HUDEP-2 (cell line): Measurements from ENCODE around the gene SLC19A1.

Experiments
- DNase-seq, 76 experiments: peaks; one replicate each; lab custom pipeline; 2025; ENCODE audit not compliant: unreplicated experiment in 76 of 76; lab: John Stamatoyannopoulos, UW

Gene SLC19A1

DNA sequence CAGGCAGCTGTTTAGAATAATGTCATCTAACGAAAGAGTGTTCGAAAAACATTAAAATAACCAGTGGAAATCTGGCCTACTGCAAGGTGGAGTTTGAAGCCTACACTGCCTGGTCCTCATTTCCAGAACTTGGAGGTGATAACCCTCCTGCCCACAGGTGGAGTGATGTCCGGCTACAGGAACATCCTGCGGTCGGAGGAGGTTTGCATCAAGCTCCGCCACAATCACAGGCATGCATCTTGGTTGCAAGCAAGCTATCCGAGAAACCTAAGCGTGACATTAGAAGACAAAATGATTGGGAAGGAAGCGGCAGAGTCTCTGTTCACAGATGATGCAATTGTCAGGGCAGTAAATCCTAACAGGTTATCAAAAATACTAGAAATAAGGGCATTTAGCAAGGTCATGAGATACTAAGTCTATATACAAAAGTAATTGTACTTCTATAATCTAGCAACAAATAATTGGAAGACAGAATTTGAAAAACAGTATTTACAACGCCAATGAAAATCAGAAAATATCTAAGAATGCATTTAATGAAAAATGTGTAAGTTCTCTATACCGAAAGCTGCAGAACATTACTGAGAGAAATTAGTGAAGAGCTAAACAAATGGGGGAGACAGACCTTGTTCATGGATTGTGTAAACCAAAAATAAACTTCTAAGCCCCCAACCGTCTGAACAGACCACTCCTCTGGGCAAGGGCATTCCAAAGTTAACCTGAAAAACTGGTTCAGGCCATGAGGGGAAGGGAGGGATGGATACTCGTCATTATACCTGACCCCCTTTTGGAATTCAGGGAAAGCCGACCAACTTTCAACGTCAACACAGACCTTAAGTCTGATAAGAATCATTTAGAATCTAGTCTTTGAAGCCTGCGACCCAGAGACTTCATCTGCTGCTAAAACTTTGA is 4.7 kb upstream of the SLC19A1 start:
- DNase-seq, result no peak

DNA sequence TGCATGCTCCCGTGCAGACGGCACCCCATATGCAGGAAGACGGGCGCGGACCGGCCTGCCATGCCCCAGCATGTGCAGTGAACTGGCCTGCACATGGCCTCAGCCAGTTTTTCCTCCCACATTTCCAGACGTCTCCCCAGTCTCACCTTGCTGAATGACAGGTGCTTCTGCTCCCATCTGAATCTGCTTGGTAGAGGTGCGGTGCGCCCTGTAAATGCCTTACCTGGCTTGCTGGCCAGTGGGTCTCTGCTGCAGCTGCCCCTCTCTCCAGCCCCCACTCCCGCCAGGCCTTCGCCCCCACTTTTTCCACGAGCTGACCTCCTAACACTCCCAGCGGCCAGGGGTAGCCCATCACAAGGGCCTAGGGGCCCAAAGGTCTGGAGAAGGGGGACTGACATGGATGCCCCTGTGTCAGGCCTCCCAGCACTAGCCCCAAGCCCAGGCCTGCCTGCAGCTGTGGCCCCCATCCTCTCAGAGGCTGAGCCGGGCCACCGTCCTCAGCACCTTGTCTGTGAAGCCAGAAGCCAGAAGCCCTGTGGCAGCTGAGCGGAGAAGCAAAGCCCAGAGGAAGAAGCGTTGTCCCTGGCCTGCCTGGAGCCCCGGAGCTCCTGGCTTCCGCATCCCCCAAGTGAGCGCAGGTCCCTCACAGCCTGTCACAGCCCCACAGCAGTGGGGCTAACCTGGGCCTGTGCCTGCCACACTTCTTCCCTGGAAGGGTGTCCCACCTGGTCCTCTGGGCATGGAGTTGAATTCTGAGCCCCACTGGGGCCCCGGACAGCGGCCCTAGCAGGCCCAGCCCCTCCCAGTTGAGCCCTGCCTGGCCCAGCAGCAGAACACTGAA is 3.7 kb upstream of the SLC19A1 start:
- DNase-seq, result no peak

DNA sequence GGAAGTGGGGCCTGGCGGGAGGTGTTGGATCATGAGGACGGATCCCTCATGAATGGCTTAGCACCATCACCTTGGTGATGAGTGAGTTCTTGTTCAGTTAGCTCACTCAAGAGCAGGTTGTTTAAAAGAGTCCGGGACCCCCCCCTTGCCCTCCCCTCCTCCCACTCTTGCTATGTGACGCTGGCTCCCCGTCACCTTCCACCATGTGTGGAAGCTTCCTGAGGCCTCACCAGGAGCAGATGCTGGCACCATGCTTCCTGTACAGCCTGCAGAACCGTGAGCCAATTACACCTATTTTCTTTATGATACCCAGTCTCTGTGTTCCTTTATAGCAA is 3.0 kb upstream of the SLC19A1 start:
- DNase-seq, result no peak

DNA sequence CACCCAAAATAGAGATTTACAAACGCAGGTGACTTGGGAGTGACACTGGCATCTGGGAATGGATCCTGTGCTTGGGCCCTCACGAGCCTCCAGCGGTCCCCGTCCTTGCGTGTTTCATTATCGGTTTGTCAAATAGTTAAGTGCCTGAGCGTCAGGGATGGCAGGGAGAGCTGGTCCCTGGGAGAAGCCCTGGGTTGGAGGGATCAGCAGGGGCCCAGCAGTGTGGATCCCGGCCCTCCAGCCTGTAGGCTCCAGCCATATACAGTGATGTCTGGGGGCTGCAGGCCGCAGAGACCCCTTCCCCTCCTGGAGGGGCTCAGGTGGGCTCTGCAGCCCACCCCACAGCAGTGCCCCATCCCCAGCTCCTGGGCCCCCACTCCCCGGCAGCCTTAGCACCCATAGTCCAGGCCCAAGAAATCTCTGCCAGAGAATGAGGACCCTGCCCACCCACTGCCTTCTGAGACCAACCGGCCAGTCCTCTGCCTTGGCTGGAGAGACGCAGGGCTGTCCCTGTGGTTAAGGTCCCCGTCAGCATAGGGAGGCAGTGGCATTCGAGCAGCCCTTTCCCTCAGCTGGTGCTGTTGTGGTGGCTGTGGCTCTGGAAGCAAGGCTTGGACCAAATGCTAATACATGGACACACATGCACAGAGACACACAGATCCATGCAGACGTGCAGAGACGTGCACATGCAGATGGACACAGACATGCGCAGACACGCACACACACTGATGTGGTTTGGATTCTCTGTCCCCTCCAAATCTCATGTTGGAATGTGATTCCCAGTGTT is 2.4 kb upstream of the SLC19A1 start:
- no peak for DNase-seq

DNA sequence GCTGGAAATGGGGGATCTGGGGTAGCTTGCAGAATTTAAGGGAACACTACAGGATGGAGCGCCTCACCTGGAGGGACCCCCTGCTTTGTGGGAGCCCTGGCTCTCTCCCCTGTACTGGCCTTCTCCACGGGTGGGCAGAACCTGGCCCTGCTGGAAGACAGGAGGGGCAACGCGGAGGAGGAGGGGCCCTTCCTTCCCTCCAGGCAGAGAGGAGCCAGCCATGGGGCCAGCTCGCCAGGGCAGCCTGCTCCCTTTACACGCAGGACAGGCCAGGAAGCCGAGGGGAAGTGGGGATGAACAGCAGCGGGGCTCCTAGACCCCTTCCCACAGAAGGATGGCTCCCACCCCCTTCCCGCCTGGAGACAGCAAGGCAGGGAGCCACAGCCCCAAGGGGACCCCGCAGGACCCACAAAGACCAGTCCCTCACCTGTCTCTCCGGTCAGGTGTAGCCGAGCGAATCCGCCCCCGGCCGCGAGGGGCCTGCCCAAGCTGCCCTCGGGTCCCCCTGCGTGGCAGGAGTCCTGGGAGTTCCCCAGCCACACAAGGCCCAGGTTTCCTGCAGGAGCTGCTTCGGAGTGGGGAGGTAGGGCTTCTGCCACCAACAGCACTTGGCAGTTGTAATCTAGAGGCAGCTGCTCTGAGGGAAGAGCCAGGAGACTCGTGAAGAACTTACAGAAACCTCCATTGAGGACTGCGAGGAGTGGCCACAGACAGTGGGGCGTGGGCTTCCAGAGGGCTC is 1.6 kb upstream of the SLC19A1 start:
- no peak for DNase-seq

DNA sequence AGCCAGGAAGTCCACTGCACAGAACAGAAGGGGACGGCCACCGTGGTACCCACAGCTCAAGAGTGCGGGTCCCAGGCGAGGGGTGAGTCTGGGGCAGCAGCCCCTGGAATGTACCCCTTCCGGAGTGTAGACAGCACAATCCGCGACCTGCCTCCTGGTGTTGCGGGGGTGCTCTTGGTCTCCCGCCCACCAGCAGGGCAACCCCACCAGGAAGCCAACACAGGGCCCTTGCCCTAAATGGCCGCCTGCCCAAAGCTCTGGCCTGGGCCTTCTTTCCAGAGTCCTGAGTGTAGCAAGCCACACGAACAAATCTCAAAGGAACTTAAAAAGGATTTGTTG is 1.1 kb upstream of the SLC19A1 start:
- DNase-seq, result no peak

DNA sequence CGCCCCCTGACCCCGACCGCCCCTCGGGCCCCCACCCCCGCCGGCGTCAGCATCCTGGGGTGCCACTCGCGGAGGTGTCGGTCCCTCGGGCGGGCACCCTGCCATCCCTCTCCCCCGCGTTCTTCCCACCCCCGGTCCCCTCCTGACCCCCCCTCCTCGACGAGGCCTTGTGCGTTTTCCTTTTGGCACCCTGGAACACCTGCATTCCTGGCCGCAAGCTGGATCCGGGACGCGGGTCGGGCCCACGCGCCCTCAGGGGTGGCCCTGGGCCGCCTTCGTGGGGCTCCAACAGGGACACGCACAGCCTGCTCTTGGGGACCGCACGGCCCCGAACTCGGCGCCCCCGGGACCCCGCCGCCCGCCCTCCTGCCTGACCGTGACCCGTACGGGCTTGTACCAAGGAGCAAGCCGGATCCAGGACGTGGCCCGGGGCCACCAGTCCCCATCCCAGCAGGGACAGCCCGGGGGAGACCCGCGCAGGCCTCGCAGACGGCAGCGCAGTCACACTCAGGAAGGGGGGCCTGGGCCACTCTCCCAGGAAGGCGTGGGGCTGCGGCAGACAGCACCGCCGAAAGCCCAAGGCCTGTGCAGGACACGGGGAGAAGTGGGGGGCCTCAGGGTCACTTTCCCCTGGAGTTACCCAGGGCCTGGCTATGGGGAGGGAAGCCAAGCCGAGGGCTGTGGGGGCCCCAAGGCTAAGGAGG is 579 bp upstream of the SLC19A1 start:
- DNase-seq, result no peak

DNA sequence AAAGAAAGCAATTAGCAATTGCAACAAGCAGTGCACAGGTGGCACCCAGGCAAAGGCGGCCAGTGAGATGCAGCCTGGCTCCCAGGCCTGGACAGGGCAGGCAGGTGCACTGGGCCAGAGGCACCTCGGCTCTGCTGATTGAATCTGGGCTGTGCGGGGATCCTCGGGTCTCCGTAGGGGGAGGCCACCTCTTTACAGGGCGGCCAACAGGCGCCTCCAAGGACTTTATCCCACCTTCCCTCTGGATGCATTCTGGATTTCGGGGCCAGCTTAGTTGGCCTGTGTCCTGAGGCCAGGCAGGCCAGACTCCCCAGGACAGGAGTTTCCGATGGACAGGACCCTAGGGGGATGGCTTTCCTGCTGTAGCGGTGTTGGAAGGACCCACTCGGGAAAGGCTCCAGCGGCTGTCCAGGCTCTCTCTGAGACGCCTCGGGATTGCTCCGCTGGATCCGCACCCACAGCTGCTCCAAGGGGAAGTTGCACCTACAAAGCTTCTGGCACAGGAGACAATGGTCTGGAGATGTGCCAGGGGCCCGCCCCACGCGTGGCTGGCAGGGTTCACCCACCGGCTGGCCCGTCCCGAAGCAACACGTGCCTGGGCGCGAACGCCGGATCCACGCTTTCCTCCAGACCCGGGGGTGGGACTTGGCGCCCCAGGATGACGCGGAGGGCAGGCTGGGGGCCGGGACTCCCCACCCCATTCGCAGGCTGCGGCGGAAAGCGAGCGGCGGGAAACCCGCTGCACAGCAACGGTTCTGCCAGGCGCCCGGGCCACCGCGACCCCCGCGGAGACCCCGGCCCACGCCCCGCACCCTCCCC is 810 bp downstream of the SLC19A1 start:
- peak in 72 of 76 experiments; percentile 56 to 92 (median 83) for DNase-seq

DNA sequence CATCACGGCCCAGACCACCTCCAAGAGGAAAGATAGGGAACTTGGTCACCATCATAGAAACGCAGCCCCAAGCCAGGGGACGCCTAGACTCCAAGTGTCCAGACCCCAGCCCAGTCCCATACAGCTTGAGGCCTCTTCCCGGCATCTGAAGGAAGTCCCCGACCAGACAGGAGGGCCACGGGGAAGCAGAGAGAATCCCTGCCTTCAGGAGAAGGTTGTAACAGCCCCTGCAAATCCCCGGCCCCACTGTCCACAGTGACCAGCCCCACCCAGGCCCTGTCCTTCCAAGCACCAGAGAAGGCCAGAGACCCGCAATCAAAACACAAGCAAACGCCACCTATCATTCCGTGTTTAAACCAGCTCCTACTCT is 1.7 kb downstream of the SLC19A1 start:
- no peak for DNase-seq

DNA sequence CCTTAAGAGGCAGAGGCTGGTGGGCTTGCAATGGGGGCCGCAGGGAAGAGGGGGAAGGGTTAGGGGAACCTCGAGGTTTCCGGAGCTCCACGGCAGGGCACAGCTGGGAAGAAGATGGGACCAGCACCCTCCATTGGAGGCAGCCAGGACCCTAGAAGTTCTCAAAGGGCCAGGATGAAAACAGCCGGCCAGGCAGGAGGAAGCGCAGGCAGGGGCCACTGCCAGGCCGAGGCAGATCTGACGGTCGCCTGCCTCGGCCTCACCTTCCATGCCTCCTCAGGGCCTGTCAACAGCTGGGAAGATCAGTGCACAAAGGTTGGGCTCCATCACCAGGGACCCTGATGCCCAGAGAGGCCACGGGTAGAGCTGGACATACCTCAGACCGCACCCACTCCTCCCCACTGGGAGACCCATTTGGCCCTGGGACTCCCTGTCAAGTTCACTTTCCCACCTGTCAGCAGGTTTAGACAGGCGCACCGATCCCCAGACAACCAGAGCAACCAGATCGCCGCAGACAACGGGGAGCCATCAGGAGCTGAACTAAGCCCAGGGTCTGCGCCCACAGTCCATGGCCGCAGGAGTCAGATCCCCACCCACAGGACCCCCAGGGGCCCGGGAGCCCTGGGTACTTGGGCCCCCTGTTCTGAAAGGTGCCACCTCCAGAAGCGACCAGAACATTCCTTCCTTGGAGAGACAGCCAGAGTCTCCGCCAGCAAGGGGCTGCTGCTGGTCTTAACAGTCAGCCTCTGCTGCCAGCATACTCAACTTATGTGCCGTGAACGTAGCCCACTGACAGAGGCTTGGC is 2.2 kb downstream of the SLC19A1 start:
- no peak for DNase-seq

DNA sequence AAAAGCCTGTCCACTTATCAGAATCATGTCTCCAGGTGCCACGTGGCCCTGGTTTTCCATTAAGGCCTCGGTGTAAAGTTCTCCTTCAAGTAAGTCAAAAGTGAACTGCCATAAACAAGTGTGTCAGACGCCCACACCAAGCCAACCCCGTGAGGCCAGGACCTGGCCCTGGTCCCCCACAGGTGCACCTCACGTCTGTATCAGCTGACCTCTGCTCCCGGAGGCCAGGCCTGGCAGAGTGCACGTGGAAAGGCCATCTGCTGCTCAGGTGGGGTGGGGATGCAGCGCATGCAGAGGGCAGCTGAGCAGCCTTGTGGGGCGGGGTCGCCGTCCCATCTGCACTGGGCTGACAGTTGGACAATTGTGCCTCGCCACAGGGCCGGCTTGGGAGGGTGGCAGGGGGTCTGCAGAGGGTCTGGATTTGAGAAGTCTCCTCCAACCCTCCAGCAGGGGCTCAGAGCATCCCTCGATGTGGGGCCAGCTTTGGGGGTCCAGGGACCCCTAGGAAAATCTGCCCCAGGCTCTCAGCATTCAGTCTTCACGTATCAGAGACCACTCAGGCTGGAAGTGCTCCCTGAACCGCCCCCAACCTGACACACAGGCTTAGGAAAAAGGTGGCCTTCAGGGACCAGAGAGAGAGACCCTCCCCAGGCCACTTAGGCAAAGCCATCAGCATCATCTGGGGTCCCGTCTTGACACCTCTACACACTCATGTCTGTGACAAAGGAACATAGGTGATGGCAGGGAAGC is 3.0 kb downstream of the SLC19A1 start:
- DNase-seq, result no peak

DNA sequence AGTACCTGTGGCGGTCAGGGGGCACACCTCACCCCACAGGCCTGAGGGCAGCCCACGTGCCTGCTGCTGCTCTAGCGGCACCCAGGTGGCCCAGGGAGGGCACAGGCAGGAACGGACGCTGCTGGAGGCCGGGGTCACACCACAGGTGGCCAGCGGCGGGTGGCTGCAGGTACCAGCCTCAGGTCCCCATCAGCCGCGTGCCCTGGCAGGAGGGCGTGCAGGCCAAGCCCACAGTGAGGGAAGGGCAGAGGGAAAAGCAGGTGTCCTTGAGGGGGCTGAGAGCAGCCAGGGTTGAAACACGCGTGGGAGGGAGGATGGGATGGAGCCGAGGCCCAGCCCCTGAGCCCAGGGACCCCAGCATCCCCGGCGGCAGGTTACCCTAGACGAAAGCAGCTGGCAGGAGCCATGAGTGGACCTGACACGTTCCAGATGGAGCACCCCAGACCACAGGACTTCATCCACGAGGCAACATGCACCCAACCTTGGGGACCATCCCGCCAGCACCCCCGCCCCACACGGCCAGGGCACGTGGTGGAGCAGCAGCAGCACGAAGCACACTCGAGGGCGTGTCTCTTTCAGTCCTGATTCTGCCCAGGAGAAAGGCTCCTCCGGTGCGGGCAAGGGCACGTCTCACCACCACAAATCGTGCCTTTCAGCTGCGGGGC is 3.7 kb downstream of the SLC19A1 start:
- DNase-seq, result no peak

DNA sequence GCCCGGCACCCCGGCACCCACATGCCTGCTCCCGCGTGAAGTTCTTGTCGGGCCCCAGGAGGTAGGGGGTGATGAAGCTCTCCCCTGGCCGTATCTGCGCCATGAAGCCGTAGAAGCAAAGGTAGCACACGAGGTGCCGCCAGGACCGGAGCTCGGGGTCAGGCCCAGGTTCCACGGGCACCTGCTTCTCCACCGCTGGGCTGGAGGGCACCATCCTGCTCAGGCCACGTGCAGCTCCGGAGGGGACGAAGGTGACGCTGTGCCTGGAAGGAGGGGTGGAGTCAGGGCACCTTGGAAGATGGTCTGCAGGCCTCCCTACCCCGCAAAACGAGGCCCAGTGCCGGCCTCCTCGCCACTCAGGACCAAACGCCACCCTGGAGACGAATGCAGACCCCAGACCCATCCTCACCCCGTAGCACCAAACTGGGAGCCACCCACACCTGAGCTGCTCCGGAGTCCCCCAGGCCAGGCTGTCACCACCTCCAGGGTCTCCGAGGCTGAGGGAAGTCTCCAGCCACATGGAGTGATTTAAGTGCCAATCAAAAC is 4.4 kb downstream of the SLC19A1 start:
- DNase-seq, result no peak

DNA sequence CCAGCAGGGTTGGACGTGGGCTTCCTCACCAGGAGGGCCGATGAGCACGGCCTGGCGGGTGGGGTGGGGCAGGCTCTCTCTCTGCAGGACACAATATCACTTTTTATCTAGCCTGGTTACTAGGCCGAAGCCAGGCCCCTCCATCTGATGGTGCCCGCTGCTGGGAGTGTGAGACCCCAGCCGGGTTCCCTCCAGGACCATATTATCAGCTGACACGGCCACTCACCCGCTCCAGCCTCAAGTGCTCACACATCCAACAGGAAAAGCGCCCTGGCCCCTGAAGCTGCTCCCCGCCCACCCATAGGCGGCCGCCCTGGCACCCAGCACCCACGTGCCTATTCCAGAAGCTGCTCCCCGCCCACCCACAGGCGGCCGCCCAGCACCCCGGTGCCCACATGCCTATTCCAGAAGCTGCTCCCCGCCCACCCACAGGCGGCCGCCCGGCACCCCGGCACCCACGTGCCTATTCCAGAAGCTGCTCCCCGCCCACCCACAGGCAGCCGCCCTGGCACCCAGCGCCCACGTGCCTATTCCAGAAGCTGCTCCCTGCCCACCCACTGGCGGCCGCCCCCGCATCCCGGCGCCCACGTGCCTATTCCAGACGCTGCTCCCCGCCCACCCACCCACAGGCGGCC is 5.0 kb downstream of the SLC19A1 start:
- peak in 1 of 76 experiments; percentile 59 for DNase-seq

DNA sequence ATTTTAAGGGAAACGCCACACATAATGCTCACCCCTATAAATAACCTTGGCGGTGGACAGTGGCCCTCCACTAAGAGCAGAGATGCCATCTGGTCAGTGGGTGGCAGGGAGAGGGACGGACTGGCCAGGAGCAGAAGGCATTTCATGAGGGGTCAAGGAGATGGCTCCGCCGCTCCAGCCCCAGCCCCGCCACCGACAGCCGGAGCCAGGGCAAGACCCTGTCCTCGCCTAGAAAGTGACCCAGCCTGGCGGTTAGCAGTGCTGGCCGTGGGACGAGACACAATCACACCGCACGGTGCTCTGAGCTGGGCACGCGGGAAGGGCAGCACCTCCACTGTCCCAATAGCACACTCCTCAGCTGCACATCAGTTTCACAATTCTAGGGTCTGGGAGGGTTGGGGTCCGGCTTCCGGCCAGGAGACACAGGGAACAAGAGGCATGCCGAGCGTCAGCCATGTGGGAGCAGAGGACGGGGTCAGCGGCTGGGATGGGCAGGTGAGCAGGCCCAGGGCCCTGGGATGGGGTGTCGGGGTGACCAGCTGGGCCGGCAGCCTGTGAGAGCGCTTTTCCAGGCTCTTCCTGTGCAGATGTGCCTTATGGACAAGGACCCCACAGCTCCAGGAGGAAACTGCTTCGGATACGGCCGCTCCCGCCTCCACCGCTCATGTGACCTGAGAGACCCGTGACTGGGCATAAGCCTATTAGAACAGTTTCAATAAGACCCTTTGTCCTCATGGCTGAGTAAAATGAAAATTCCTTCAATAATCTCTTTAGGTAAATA is 5.7 kb downstream of the SLC19A1 start:
- DNase-seq, result no peak
